Kidney epithelial cell (primary cell): Measurements from ENCODE around the gene FBN1. TPM values are rescaled to one million over a fixed set of nuclear protein-coding genes. Genes with fewer than 3 reads are reported as not detected.

ENCODE experiments used
- DNase-seq: peaks from one replicate; pipeline ENCODE4 v3.0.0-alpha.2; 2010; ENCODE audit warnings: low read depth
- H3K27me3 ChIP-seq: 2 replicates; pipeline ENCODE4 v1.6.0; 2011; ENCODE audit warnings: low read length; ENCODE audit not compliant: control insufficient read depth, insufficient read depth
- H3K36me3 ChIP-seq: 2 replicates; pipeline ENCODE4 v1.5.1; 2011; ENCODE audit warnings: low read length; ENCODE audit not compliant: control insufficient read depth, insufficient read depth
- H3K4me3 ChIP-seq: 2 replicates; pipeline ENCODE4 v1.5.1; 2011; ENCODE audit warnings: low read depth, mild to moderate bottlenecking, control low read depth, low read length
- CTCF ChIP-seq: IDR thresholded peaks from 2 replicates; pipeline ENCODE4 v1.5.1; 2011; ENCODE audit warnings: mild to moderate bottlenecking, moderate library complexity, low read length, control low read depth, inconsistent platforms; ENCODE audit not compliant: insufficient read depth, poor library complexity, severe bottlenecking
- total RNA-seq: library from RNA; depleted of rRNA; stranded (reverse); fragments of >200 nt; gene quantifications from 2 replicates; pipeline ENCODE4 v1.2.3, GENCODE V29; 2015

The FBN1 gene
- total RNA-seq, 1 donor from 2014 or later = 35.9 TPM

- no peak for DNase-seq
- H3K27me3 ChIP-seq = no peaks in the 10 kb centered on the region
- TF ChIP-seq CTCF = no peak
- H3K36me3 ChIP-seq = no peaks in the 10 kb centered on the region
- no peak overlapping the region for H3K4me3 ChIP-seq
These were observed 12.6 kb upstream of the FBN1 start for GRCh38 chr15:48657950-48658591.

GRCh38 chr15:48654801-48655200, 9.3 kb upstream of the FBN1 start:
- Histone ChIP-seq H3K27me3 (no peaks in the 10 kb centered on the region), H3K36me3 (no peaks in the 10 kb centered on the region), H3K4me3 (no peak overlapping the region)
- no peak for DNase-seq
- no peak for TF ChIP-seq CTCF

GRCh38 chr15:48653913-48654670, 8.6 kb upstream of the FBN1 start:
- Histone ChIP-seq H3K4me3 (no peak overlapping the region), H3K36me3 (no peaks in the 10 kb centered on the region), H3K27me3 (no peaks in the 10 kb centered on the region)
- no peak for TF ChIP-seq CTCF
- no peak for DNase-seq

- H3K27me3 ChIP-seq = no peaks in the 10 kb centered on the region
- DNase-seq = no peak
- H3K36me3 ChIP-seq = no peaks in the 10 kb centered on the region
- no peak overlapping the region for H3K4me3 ChIP-seq
- no peak for TF ChIP-seq CTCF
These were observed 7.7 kb upstream of the FBN1 start for GRCh38 chr15:48653216-48653615.

- H3K27me3 ChIP-seq = no peaks in the 10 kb centered on the region
- H3K36me3 ChIP-seq = no peaks in the 10 kb centered on the region
- no peak for TF ChIP-seq CTCF
- H3K4me3 ChIP-seq = no peak overlapping the region
- no peak for DNase-seq
These were observed 7.1 kb upstream of the FBN1 start for GRCh38 chr15:48652510-48653076.
